ENCODE measurements around the gene GPR132. TPM values are rescaled to one million over a fixed set of nuclear protein-coding genes. Genes with fewer than 3 reads are reported as not detected.
A peak's percentile ranks its signal among the peaks of the same experiment; 100 is the strongest.

The GPR132 gene
- total and polyA plus RNA-seq, 2 of the 13 experiments (the other 11 are each of a cell fraction or from before 2014, with no cell fraction given), result not detected

DNA sequence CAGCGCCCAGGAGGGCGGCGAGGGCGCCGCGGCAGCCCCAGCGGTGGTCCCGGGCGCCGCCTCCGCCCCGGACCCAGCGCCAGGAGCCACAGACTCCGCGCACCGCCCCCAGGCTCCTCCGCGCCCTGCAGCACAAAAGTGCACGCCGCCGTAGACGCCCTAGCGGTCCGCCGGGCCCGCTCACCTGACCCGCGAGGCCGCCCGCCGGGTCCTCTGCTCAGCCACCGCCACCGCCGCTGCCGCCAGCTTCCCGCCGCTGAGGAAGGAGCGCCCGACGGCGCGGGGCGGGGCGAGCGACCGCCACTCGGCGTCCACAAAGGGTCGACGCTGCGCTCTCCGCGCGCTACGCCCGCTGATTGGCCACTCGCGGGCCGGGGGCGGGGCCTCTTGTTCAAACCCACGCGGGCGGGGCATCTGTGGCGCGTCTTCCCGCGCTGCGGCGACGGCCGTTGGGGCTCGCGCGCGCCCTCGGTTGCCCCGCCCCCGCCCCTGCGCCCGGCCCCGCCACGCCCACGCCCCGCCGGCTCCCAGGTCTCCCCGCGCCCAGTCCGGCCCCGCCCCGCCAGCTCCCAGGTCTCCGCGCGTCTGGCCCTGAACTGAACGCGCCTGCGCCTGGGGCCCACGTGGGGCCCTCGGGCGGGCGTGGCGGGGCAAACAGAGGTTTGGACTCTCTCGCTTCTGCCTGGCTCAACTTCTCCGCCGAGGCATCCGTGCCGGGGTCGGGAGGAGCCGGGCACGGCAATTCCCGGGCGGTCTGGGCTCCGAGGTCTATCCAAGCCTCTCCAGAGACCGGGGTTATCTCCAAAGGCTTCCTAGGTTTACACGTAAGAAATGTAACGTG lies 44.2 kb downstream of the GPR132 start, which contains the start of gene CDCA4 (continued):
- TF ChIP-seq ATF1 (CRISPR knock-in tag; IDR thresholded peaks at IDR 0.05), result no peak
- TF ChIP-seq, protein P1, sequence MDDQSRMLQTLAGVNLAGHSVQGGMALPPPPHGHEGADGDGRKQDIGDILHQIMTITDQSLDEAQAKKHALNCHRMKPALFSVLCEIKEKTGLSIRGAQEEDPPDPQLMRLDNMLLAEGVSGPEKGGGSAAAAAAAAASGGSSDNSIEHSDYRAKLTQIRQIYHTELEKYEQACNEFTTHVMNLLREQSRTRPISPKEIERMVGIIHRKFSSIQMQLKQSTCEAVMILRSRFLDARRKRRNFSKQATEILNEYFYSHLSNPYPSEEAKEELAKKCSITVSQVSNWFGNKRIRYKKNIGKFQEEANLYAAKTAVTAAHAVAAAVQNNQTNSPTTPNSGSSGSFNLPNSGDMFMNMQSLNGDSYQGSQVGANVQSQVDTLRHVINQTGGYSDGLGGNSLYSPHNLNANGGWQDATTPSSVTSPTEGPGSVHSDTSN (CRISPR knock-in tag; IDR thresholded peaks at IDR 0.05; ENCODE audit: borderline replicate concordance), result no peak
- TF ChIP-seq, protein P2, sequence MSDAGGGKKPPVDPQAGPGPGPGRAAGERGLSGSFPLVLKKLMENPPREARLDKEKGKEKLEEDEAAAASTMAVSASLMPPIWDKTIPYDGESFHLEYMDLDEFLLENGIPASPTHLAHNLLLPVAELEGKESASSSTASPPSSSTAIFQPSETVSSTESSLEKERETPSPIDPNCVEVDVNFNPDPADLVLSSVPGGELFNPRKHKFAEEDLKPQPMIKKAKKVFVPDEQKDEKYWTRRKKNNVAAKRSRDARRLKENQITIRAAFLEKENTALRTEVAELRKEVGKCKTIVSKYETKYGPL (CRISPR knock-in tag; IDR thresholded peaks at IDR 0.05), result no peak
- no peak; the same call in 1 of the 2 replicates for TF ChIP-seq ZMYM4 (CRISPR knock-in tag; IDR thresholded peaks at IDR 0.05)
- no peak for TF ChIP-seq ZFP62 (CRISPR knock-in tag; IDR thresholded peaks at IDR 0.05)
- TF ChIP-seq ATF7 (IDR thresholded peaks at IDR 0.05), result no peak
- no peak for TF ChIP-seq ATF7 (CRISPR knock-in tag; IDR thresholded peaks at IDR 0.05)
- peak; percentile 81 for TF ChIP-seq GATAD1 (CRISPR knock-in tag; IDR thresholded peaks at IDR 0.05)
- TF ChIP-seq ZNF225 (CRISPR knock-in tag; IDR thresholded peaks at IDR 0.05), result no peak
- TF ChIP-seq, protein P3, sequence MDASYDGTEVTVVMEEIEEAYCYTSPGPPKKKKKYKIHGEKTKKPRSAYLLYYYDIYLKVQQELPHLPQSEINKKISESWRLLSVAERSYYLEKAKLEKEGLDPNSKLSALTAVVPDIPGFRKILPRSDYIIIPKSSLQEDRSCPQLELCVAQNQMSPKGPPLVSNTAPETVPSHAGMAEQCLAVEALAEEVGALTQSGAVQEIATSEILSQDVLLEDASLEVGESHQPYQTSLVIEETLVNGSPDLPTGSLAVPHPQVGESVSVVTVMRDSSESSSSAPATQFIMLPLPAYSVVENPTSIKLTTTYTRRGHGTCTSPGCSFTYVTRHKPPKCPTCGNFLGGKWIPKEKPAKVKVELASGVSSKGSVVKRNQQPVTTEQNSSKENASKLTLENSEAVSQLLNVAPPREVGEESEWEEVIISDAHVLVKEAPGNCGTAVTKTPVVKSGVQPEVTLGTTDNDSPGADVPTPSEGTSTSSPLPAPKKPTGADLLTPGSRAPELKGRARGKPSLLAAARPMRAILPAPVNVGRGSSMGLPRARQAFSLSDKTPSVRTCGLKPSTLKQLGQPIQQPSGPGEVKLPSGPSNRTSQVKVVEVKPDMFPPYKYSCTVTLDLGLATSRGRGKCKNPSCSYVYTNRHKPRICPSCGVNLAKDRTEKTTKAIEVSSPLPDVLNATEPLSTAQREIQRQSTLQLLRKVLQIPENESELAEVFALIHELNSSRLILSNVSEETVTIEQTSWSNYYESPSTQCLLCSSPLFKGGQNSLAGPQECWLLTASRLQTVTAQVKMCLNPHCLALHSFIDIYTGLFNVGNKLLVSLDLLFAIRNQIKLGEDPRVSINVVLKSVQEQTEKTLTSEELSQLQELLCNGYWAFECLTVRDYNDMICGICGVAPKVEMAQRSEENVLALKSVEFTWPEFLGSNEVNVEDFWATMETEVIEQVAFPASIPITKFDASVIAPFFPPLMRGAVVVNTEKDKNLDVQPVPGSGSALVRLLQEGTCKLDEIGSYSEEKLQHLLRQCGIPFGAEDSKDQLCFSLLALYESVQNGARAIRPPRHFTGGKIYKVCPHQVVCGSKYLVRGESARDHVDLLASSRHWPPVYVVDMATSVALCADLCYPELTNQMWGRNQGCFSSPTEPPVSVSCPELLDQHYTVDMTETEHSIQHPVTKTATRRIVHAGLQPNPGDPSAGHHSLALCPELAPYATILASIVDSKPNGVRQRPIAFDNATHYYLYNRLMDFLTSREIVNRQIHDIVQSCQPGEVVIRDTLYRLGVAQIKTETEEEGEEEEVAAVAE (CRISPR knock-in tag; IDR thresholded peaks at IDR 0.05; ENCODE audit: borderline replicate concordance), result no peak
- TF ChIP-seq SRF (IDR thresholded peaks at IDR 0.05; ENCODE audit: low read depth, low read length), result no peak
- TF ChIP-seq MED13 (CRISPR knock-in tag; IDR thresholded peaks at IDR 0.05), result no peak
- TF ChIP-seq NKX3-1 (CRISPR knock-in tag; IDR thresholded peaks at IDR 0.05), result peak; percentile 58
- TF ChIP-seq MBD4 (IDR thresholded peaks at IDR 0.05; ENCODE audit: borderline replicate concordance, low read length), result no peak
- no peak for TF ChIP-seq GABPA (IDR thresholded peaks at IDR 0.05; ENCODE audit: low read depth, low read length)
- peak; percentile 45; the same call in 1 of the 2 replicates for TF ChIP-seq GABPA (CRISPR knock-in tag; IDR thresholded peaks at IDR 0.05; ENCODE audit: low read depth)
- TF ChIP-seq, protein P4, sequence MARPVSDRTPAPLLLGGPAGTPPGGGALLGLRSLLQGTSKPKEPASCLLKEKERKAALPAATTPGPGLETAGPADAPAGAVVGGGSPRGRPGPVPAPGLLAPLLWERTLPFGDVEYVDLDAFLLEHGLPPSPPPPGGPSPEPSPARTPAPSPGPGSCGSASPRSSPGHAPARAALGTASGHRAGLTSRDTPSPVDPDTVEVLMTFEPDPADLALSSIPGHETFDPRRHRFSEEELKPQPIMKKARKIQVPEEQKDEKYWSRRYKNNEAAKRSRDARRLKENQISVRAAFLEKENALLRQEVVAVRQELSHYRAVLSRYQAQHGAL (CRISPR knock-in tag; IDR thresholded peaks at IDR 0.05; ENCODE audit: not compliant biosample characterization), result no peak
- TF ChIP-seq PHF20 (CRISPR knock-in tag; IDR thresholded peaks at IDR 0.05), result peak; percentile 55; the same call in 1 of the 2 replicates
- TF ChIP-seq, protein P5, sequence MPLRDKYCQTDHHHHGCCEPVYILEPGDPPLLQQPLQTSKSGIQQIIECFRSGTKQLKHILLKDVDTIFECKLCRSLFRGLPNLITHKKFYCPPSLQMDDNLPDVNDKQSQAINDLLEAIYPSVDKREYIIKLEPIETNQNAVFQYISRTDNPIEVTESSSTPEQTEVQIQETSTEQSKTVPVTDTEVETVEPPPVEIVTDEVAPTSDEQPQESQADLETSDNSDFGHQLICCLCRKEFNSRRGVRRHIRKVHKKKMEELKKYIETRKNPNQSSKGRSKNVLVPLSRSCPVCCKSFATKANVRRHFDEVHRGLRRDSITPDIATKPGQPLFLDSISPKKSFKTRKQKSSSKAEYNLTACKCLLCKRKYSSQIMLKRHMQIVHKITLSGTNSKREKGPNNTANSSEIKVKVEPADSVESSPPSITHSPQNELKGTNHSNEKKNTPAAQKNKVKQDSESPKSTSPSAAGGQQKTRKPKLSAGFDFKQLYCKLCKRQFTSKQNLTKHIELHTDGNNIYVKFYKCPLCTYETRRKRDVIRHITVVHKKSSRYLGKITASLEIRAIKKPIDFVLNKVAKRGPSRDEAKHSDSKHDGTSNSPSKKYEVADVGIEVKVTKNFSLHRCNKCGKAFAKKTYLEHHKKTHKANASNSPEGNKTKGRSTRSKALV (CRISPR knock-in tag; IDR thresholded peaks at IDR 0.05), result peak; percentile 80; the same call in 1 of the 2 replicates
- 0 out of 2 replicates have a peak, but pooled peaks have one; percentile 8 for TF ChIP-seq TBP (CRISPR knock-in tag; IDR thresholded peaks at IDR 0.05)

All from HepG2 (cell line).